HK-2 (cell line): Measurements from ENCODE around the gene CYCS.
"Not testable (repeated sequence)": the region's sequence is repeated elsewhere in the genome, so short reads cannot be mapped to it uniquely, and the experiment has no call there.

ENCODE experiments used
- DNase-seq: peaks from one replicate; pipeline ENCODE4 v3.0.0-alpha.2; 2018; ENCODE audit not compliant: unreplicated experiment

CYCS gene

GRCh38 chr7:25118048-25118753 lies 6.9 kb downstream of the CYCS start:
- DNase-seq, result no peak

GRCh38 chr7:25117226-25118047 lies 7.6 kb downstream of the CYCS start:
- no peak for DNase-seq

GRCh38 chr7:25116621-25117020 lies 8.4 kb downstream of the CYCS start:
- no peak for DNase-seq

- not testable (repeated sequence) for DNase-seq
These were observed 14.5 kb downstream of the CYCS start for GRCh38 chr7:25110514-25110913.

- no peak for DNase-seq
These were observed 15.8 kb downstream of the CYCS start for GRCh38 chr7:25109276-25109675.

- no peak for DNase-seq
These were observed 19.1 kb downstream of the CYCS start for GRCh38 chr7:25105911-25106310.

GRCh38 chr7:25103773-25104172 lies 21.3 kb downstream of the CYCS start:
- no peak for DNase-seq

GRCh38 chr7:25101817-25102216 lies 23.2 kb downstream of the CYCS start:
- DNase-seq, result no peak

- DNase-seq, result peak; percentile 27
These were observed 26.7 kb downstream of the CYCS start for GRCh38 chr7:25098096-25099046.

- no peak for DNase-seq
These were observed 29.3 kb downstream of the CYCS start for GRCh38 chr7:25095516-25096345.

- peak; percentile 92 for DNase-seq
These were observed 31.7 kb downstream of the CYCS start for GRCh38 chr7:25093268-25093826.

GRCh38 chr7:25091779-25092178 lies 33.3 kb downstream of the CYCS start:
- DNase-seq, result no peak

GRCh38 chr7:25091176-25091575 lies 33.9 kb downstream of the CYCS start:
- no peak for DNase-seq

GRCh38 chr7:25090374-25090773 lies 34.7 kb downstream of the CYCS start:
- DNase-seq, result no peak

GRCh38 chr7:25087855-25088254 lies 37.2 kb downstream of the CYCS start:
- no peak for DNase-seq

GRCh38 chr7:25084821-25085220 lies 40.2 kb downstream of the CYCS start:
- no peak for DNase-seq

- DNase-seq, result no peak
These were observed 41.9 kb downstream of the CYCS start for GRCh38 chr7:25083201-25083600.

GRCh38 chr7:25082041-25082440 lies 43.0 kb downstream of the CYCS start:
- not testable (repeated sequence) for DNase-seq

- no peak for DNase-seq
These were observed 48.0 kb downstream of the CYCS start for GRCh38 chr7:25077096-25077495.

GRCh38 chr7:25075459-25075858 lies 49.6 kb downstream of the CYCS start:
- no peak for DNase-seq

- DNase-seq, result no peak
These were observed 51.6 kb downstream of the CYCS start for GRCh38 chr7:25073451-25073850.
